NCI-H82 (cell line): ENCODE measurements around the gene GABRG3.

Experiments used
- DNase-seq: peaks from one replicate; lab custom pipeline; 2025; lab: John Stamatoyannopoulos, UW

The GABRG3 gene

GRCh38 chr15:27248251-27248650, 277.3 kb downstream of the GABRG3 start:
- DNase-seq = no peak

GRCh38 chr15:27249046-27249759, 278.2 kb downstream of the GABRG3 start:
- DNase-seq = peak; percentile 82

GRCh38 chr15:27249760-27250109, 278.8 kb downstream of the GABRG3 start:
- DNase-seq = peak; percentile 90

- DNase-seq = peak; percentile 47
Measured at GRCh38 chr15:27250223-27250622, 279.2 kb downstream of the GABRG3 start.

- no peak for DNase-seq
Measured at GRCh38 chr15:27254055-27254454, 283.1 kb downstream of the GABRG3 start.

GRCh38 chr15:27254801-27255200, 283.8 kb downstream of the GABRG3 start:
- DNase-seq = no peak

GRCh38 chr15:27256446-27256845, 285.5 kb downstream of the GABRG3 start:
- no peak for DNase-seq

GRCh38 chr15:27258287-27258686, 287.3 kb downstream of the GABRG3 start:
- DNase-seq = no peak

- peak; percentile 23 for DNase-seq
Measured at GRCh38 chr15:27260523-27260922, 289.5 kb downstream of the GABRG3 start.

GRCh38 chr15:27268923-27269322, 297.9 kb downstream of the GABRG3 start:
- no peak for DNase-seq

- peak; percentile 61 for DNase-seq
Measured at GRCh38 chr15:27271258-27271657, 300.3 kb downstream of the GABRG3 start.

- no peak for DNase-seq
Measured at GRCh38 chr15:27272427-27272826, 301.4 kb downstream of the GABRG3 start.

GRCh38 chr15:27273506-27273905, 302.5 kb downstream of the GABRG3 start:
- peak; percentile 11 for DNase-seq

GRCh38 chr15:27278761-27279160, 307.8 kb downstream of the GABRG3 start:
- DNase-seq = no peak

GRCh38 chr15:27292641-27293040, 321.7 kb downstream of the GABRG3 start:
- DNase-seq = no peak

- DNase-seq = no peak
Measured at GRCh38 chr15:27293607-27294006, 322.6 kb downstream of the GABRG3 start.

GRCh38 chr15:27317736-27318135, 346.8 kb downstream of the GABRG3 start:
- no peak for DNase-seq

GRCh38 chr15:27323801-27324200, 352.8 kb downstream of the GABRG3 start:
- DNase-seq = no peak

GRCh38 chr15:27324886-27325615, 354.1 kb downstream of the GABRG3 start:
- DNase-seq = peak; percentile 74

GRCh38 chr15:27327467-27328025, 356.6 kb downstream of the GABRG3 start:
- DNase-seq = no peak

GRCh38 chr15:27328186-27328585, 357.2 kb downstream of the GABRG3 start:
- no peak for DNase-seq

GRCh38 chr15:27328608-27329007, 357.6 kb downstream of the GABRG3 start:
- no peak for DNase-seq

GRCh38 chr15:27330326-27330725, 359.3 kb downstream of the GABRG3 start:
- no peak for DNase-seq
